HG03439 (cell line): ENCODE results near the gene OR56B4.
"Not testable (repeated sequence)": the region's sequence is repeated elsewhere in the genome, so short reads cannot be mapped to it uniquely, and the experiment has no call there.

ENCODE experiments used
- ATAC-seq: cut with Tn5 transposase; IDR thresholded peaks from one replicate; pipeline ENCODE4 v1.9.1; 2021; ENCODE audit warnings: mild to moderate bottlenecking, moderate library complexity; ENCODE audit not compliant: unreplicated experiment

Gene OR56B4, protein sequence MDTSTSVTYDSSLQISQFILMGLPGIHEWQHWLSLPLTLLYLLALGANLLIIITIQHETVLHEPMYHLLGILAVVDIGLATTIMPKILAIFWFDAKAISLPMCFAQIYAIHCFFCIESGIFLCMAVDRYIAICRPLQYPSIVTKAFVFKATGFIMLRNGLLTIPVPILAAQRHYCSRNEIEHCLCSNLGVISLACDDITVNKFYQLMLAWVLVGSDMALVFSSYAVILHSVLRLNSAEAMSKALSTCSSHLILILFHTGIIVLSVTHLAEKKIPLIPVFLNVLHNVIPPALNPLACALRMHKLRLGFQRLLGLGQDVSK

DNA sequence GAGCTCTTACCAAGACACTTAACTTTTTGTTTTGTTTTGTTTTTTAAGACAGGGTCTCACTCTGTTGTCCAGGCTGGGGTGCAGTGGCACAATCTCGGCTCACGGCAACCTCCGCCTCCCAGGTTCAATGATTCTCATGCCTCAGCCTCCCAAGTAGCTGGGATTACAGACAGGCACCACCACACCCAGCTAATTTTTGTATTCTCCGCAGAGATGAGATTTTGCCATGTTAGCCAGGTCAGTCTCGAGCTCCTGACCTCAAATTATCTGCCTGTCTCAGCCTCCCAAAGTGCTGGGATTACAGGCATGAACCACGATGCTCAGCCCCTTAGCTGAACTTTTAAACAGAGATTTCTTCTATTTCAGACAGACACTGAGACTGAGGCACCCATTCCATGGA is at the start of gene OR56B4:
OR56B4 (plus strand) TSS at position 301 of the 400 bp plus-strand sequence; CDS start at position 396, 95 bp downstream.
- ATAC-seq: not testable (repeated sequence)

DNA sequence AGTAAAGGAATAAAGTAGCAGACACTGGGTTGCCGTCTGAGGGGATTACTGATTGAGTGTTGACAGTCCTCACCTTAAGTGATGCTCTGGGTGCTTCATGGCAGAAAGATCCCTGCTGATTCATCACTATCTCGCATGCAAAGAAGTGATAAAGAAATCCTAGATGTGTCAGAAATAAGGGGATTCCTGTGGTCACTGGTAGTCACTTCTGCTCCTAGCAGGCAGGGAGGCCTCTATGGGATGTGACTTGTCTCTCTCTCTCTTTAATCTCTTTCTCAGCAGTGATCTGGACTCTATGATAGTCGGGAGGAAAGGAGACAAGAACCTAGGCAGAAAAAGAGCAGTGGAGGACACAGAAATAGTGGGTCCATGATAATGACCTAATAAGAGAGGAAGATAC is 46.0 kb upstream of the OR56B4 start:
- no peak for ATAC-seq

DNA sequence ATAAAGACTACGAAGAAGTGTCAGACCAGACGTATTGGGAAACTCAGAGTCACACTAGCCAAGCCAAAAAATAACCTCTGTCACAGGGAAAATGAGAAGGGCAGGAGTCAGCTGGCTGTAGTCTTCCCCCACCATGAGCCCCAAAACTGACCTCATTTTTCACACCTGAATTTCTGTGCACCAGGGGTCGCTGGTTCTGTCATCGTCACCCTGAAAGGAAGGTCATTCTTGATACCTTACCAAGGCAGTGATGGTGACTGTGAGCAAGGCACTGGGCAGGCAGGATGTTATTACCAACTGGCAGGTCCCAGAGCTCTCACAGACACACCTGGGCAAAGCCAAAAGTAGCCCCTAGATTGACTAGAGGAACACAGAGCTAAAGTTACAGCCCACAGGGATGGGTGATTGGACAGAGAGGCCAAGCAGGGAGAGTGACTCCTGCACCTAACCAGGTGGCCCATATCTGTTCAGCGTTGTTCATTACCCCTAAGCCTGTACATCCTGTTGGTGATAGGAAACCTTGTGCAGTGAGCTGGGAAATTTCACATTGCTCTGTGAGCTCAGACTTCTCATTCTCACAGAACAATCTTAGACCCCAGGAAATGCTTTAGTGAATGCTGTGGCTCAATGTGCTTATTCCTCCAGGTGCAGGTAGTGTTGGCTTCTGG is 44.7 kb upstream of the OR56B4 start:
- ATAC-seq: no peak

GRCh38 chr11:6067502-6067901 is 40.0 kb upstream of the OR56B4 start:
- no peak for ATAC-seq

GRCh38 chr11:6076443-6076842 is 31.0 kb upstream of the OR56B4 start:
- not testable (repeated sequence) for ATAC-seq

DNA sequence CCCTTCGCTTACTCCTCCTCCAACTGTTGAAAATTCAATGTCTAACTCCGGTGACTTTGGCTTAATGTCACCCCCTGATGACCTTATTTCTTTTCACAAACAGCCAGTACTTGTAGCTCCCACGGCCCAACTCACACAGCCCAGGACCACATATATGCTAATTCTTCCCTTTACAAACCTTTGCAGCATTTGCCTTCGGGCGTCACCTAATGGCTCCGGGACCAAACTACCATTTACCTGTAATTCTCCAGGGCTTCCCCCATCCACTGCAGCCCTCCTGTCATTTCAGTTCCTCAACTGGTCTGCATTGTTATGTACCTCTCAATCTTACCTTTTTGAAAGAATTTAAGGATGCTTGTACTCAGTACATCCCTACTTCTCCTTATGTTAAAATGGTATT is 29.8 kb upstream of the OR56B4 start:
- no peak for ATAC-seq

DNA sequence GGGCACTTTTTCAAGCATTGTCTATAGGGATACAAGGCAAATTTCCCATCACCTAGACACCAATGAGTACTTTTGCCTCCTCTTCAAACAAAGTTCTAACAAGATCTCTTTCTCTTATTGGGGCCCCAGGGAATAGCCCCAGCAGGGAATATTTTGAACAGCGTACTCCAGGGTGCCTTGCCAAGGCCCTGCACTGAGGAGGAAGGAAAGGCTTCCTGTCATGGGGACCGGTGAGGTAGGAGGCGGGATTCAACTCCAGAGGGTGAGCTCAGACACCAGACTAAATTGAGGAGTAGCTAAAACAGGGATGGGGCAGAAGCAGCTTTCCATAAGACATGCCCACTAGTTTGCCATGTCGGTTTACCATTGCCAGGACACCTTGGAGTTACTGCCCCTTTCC is 28.0 kb upstream of the OR56B4 start:
- ATAC-seq: no peak

DNA sequence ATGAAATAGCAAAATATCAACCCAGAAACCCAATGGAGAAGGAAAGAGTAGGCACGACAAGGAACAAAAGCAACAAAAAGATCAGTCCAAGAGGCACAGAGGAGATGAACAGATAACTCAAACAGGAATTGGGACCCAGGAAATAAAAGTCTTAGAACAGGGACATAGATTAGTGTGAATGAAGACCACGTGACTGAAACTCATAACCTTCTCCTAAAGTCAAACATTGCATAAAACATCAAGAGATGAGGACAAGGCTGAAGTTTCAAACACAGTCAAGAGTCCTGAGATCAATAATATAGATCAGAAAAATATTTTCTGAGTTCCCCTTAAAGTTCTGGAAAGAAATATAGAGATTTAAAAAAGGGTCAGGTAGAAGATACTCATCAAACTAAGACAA is 24.4 kb upstream of the OR56B4 start:
- no peak for ATAC-seq

DNA sequence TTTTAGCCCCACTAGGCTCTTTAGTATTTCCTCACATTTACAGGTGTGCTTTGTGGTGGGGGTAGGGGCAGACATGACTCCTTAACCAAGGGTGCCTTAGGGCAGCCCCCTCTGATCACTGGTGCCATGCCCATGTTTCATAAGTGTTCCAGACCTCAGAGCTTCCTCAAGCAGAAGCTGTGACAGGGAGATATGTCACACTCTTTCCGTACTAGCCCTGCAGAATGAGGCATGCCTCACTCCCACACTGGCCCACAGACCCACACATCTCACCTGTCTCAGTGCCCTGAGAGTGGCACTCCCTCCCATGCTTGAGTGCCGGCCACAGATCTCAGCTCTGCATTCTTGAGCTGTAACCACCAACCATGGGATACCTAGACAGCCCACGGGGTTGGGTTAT is 22.9 kb upstream of the OR56B4 start:
- no peak for ATAC-seq

DNA sequence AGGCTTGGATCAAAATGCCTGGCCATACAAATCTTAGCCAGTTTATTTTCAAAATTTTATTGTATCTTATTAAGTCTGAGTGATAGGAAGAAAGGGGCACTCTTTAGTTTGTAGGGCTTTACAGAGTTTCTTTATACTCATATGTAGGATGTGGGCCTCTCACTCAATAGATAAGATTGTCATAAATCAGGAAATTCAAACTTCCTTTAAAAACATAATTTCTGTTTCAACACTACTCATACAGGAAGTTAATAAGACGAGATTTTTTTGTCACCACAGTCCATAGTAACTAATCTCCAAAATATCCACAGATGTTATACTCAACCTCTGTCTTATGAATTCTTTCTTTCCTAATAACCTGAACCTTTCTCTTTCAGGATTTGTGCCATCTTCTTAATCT is 13.3 kb upstream of the OR56B4 start:
- no peak for ATAC-seq

DNA sequence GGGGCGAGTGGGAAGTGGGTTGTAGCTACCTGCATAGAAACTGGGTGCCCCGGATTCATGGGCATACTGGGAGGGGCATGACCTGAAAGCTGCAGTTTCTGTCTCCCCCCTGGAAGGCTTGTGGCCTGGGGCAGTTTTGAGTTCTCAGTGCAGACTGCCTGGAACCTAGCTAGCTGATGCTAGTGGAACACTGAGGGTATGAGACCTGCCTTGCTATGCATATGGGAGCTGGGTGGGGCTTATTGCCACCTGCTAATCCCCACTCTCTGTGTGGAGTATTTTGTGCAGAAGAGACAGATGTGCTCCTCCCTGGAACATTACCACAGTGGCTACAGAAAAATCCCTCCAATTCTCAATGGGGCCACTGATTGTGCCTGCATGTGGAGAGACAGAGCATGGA is 11.7 kb upstream of the OR56B4 start:
- ATAC-seq: no peak

- no peak for ATAC-seq
Observed at GRCh38 chr11:6096417-6096816, 11.1 kb upstream of the OR56B4 start.

DNA sequence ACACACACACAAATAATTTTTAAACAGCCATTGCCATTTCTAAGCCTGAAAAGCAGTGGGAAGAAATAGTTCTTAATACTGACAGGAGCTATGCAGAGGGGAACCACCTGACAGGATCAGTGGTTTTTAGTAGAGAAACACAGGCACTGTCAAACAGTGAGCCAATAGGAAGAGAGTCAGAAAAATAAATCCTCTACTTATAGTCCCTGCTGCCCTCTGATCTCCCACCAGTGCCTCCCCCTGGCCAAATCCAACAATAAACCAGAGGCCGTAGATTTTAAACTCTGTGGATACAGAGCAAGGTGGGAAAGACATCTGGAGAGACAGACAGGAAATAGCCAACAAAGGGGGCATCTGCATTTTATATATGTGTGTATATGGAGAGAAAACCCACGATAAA is 7.9 kb upstream of the OR56B4 start:
- no peak for ATAC-seq

DNA sequence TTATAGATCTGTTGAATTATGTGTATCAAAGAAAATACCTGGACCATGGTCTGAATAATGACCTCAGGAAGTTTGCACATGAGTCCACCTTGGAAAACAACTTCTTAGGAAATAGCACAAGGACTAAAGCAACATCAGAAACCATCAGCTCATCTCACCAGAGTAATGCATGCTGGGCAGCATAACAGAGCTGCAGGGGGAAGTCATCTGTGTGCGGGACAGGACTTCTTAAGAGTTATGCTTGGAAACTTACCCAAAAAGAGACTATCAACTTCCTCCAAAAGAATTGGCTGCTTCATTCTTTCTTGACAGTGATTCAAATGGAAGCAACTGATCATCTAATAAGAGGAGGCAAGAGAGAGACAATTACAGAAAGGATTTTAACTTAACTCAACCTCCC is 2.5 kb downstream of the OR56B4 start:
- ATAC-seq: no peak

DNA sequence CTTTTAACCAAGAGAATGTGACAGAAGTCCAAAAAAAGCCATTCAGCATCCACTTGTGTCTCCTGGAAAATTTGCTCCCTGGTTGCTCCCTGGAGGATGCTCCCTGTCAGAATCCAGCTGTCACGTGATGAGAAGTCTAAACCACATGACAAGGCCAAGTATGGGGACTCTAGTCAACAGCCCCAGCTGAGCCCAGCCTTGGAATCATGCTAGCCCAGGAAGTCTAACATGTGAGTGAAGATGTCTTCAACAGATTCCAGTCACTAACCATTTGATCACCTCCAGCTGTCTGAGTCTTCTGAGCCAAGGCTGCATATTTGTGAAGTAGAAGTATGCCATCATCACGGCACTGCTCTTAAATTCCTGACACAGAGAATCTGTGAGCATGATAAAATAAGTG is 4.2 kb downstream of the OR56B4 start:
- ATAC-seq: no peak

DNA sequence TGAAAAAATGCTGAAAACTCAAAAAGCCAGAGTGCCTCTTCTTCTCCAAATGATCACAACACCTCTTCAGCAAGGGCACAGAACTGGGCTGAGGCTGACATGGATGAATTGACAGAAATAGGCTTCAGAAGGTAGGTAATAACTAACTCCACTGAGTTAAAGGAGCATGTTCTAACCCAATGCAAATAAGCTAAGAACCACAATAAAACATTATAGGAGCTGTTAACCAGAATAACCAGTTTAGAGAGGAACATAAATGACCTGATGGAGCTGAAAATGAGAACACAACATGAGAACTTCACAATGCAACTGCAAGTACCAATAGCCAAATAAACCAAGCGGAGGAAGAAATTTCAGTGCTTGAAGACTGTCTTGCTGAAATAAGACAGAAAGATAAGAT is 9.2 kb downstream of the OR56B4 start:
- ATAC-seq: no peak

DNA sequence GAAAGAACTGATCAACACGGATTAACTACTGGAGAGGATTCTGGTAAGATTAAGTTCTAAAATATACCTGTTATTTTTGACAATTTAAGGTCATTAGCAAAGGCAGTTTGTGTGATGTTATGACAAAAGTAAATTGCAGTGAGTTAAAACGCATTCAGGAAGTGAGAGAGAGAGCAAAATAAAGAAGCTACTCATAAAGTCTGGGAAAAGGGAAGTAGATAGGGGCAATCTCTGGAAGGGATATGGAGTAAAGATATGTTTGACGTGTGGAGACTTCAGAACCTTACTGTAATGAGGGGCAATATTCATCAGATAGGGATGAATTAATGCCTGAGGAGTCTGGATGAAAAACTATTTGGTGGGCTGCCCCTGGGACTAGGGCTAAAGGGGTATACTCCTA is 16.8 kb downstream of the OR56B4 start:
- no peak for ATAC-seq

GRCh38 chr11:6127881-6128280 is 20.4 kb downstream of the OR56B4 start:
- ATAC-seq: no peak

- no peak for ATAC-seq
Observed at GRCh38 chr11:6129011-6129410, 21.5 kb downstream of the OR56B4 start.

DNA sequence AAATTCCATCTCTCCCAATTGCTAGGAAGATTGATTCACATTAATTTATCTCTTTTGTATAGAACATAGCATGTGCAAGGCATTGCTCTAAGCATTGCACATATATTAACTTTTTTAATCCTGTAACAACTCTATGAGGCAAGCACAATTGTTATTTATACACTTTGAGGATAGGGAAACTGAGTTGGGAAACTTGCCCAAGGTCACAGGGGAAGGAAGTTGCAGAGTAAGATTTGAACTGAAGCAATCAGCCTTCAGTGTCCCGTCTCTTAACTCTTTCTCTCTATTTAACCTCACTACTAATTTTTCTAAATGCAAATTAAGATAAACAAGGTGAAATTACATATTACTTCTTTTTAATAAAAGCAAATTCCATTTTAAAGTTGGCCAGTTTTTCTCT is 22.2 kb downstream of the OR56B4 start:
- ATAC-seq: no peak

DNA sequence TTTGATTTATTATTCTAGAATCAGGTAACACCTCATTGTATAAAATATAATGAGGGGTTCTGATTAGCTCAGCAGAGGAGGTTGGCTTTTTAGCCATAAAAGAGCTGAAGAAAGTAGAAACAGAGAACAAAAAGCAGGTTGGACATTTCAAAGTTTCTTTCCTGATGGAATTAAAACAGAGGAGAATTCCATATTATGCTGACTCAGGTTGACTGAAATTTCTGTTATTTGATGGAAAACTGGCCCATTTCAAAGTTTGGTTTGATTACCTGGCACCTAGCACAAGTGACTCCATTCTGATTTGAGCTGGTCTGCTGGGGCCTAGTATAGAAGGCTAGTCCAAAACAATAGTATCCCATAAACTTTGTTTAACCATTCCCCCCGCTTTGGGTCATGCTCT is 24.9 kb downstream of the OR56B4 start:
- ATAC-seq: no peak

DNA sequence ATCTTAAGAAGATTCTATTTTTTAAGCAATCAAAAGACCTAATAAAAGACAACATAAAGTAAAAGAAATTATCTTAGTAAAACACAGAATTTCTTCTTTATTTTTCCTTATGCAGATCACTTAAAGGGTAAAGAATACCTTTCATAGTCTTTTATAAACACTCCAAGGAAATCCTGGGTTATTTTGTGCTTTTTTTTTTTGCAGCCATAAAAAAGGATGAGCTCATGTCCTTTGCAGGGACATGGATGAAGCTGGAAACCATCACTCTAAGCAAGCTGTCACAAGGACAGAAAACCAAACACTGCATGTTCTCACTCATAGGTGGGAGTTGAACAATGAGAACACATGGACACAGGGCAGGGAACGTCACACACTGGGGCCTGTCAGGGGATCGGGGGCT is 28.5 kb downstream of the OR56B4 start:
- not testable (repeated sequence) for ATAC-seq

DNA sequence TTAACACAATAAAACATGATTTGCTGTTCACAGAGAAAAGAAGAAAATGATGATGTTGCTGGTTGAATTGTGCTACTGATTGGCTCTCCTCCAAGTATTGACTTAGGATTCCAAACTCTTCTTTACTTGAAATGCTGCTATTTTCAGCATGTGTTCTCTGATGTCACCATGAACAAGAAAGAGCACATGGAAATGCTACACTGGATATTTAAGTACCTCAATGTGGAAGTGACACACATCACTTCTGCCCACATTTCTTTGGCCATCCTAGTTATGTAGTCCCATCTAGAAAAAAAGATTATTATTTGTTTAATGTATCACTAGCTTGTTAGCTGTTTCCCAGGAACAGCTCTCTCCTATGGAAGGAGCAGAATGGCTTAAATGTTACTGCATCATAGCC is 35.5 kb downstream of the OR56B4 start:
- ATAC-seq: no peak
